Measurements from ENCODE around the gene ERC2. TPM values are rescaled to one million over a fixed set of nuclear protein-coding genes. Genes with fewer than 3 reads are reported as not detected.

The ERC2 gene
- total RNA-seq, 6 donors from 2014 or later = 0.67 to 14.7 (median 1.3) TPM

- Histone ChIP-seq H3K27ac (no peak overlapping the region), H3K9me3 (no peaks in the 10 kb centered on the region), H3K36me3 (no peaks in the 10 kb centered on the region), H3K4me1 (no peaks in the 10 kb centered on the region), H3K27me3 (no peaks in the 10 kb centered on the region), H3K4me3 (no peak overlapping the region)
- TF ChIP-seq CTCF (IDR thresholded peaks at IDR 0.05) (no peak), POLR2AphosphoS5 (IDR thresholded peaks at IDR 0.05) (no peak), POLR2A (IDR thresholded peaks at IDR 0.05) (no peak)
- ATAC-seq (ENCODE audit: low FRiP score in 2 of 2) = no peak
- no peak for DNase-seq
- WGBS, 2 donors = 84 to 92% methylated on average over 2 of the region's 2 CpGs
These were observed 666.6 kb downstream of the ERC2 start for GRCh38 chr3:55801676-55802075.

- no peaks in the 10 kb centered on the region for H3K9me3 ChIP-seq
- ATAC-seq (ENCODE audit: low FRiP score in 2 of 2) (no peak), DNase-seq (no peak)
- no peaks in the 10 kb centered on the region for H3K4me1 ChIP-seq
- WGBS, 2 donors = 64 to 67% methylated on average over 3 of the region's 3 CpGs
- no peak overlapping the region for H3K27ac ChIP-seq
- H3K27me3 ChIP-seq = no peaks in the 10 kb centered on the region
- H3K36me3 ChIP-seq = no peaks in the 10 kb centered on the region
- H3K4me3 ChIP-seq = no peak overlapping the region
- TF ChIP-seq POLR2AphosphoS5 (IDR thresholded peaks at IDR 0.05) = no peak
- TF ChIP-seq EP300 (IDR thresholded peaks at IDR 0.05) = no peak
- no peak for TF ChIP-seq CTCF (IDR thresholded peaks at IDR 0.05)
- TF ChIP-seq POLR2A (IDR thresholded peaks at IDR 0.05) = no peak
These were observed 667.2 kb downstream of the ERC2 start for GRCh38 chr3:55801068-55801467.

- WGBS, 2 donors = 94 to 98% methylated on average over 1 of the region's 1 CpG
- DNase-seq (no peak), ATAC-seq (ENCODE audit: low FRiP score in 2 of 2) (no peak)
- Histone ChIP-seq H3K4me3 (no peak overlapping the region), H3K27ac (no peak overlapping the region), H3K4me1 (no peaks in the 10 kb centered on the region), H3K9me3 (no peaks in the 10 kb centered on the region), H3K36me3 (no peaks in the 10 kb centered on the region), H3K27me3 (no peaks in the 10 kb centered on the region)
- no peak for TF ChIP-seq POLR2A (IDR thresholded peaks at IDR 0.05)
- no peak for TF ChIP-seq EP300 (IDR thresholded peaks at IDR 0.05)
- no peak for TF ChIP-seq CTCF (IDR thresholded peaks at IDR 0.05)
- TF ChIP-seq POLR2AphosphoS5 (IDR thresholded peaks at IDR 0.05) = no peak
These were observed 670.5 kb downstream of the ERC2 start for GRCh38 chr3:55797775-55798174.

- H3K4me1 ChIP-seq = peaks cover 0 to 2% (median under 1%) of the 10 kb centered on the region in 4 donors
- no peaks in the 10 kb centered on the region for H3K9me3 ChIP-seq
- H3K27ac ChIP-seq = no peak overlapping the region
- ATAC-seq (ENCODE audit: low FRiP score in 2 of 2) = no peak
- H3K4me3 ChIP-seq = no peak overlapping the region
- 60 to 65% methylated on average over 1 of the region's 1 CpG for WGBS, 2 donors
- no peak for DNase-seq
- no peaks in the 10 kb centered on the region for H3K27me3 ChIP-seq
- no peaks in the 10 kb centered on the region for H3K36me3 ChIP-seq
- TF ChIP-seq POLR2A (IDR thresholded peaks at IDR 0.05) (no peak), POLR2AphosphoS5 (IDR thresholded peaks at IDR 0.05) (no peak)
These were observed 671.2 kb downstream of the ERC2 start for GRCh38 chr3:55797084-55797483.

GRCh38 chr3:55796533-55796932, 671.7 kb downstream of the ERC2 start:
- Histone ChIP-seq H3K27ac (peak overlapping the region in 1 of 4 donors; percentile 5), H3K27me3 (no peaks in the 10 kb centered on the region), H3K4me1 (peaks cover 0 to 6% (median 3%) of the 10 kb centered on the region in 4 donors), H3K9me3 (no peaks in the 10 kb centered on the region), H3K36me3 (no peaks in the 10 kb centered on the region), H3K4me3 (no peak overlapping the region)
- no peak for ATAC-seq (ENCODE audit: low FRiP score in 2 of 2)
- TF ChIP-seq CTCF (IDR thresholded peaks at IDR 0.05) (no peak), EP300 (IDR thresholded peaks at IDR 0.05) (no peak), POLR2A (IDR thresholded peaks at IDR 0.05) (no peak), POLR2AphosphoS5 (IDR thresholded peaks at IDR 0.05) (no peak)
- WGBS, 2 donors = 49 to 53% methylated on average over 5 of the region's 5 CpGs
- DNase-seq = no peak

All from upper lobe of left lung (tissue), 6 donors.